Nephron (organoid): ENCODE data around the gene BTLA.
"Not testable (repeated sequence)": the region's sequence is repeated elsewhere in the genome, so short reads cannot be mapped to it uniquely, and the experiment has no call there.

ENCODE experiments used
- H3K27ac Mint-ChIP-seq, 3 experiments: 2 replicates each; pipeline ENCODE4 v1.8.0; 2020; ENCODE audit warnings: mixed read lengths in 3 of 3, mild to moderate bottlenecking in 2 of 3, moderate library complexity in 1 of 3
- H3K27me3 Mint-ChIP-seq: 2 replicates; pipeline ENCODE4 v1.8.0; 2021; ENCODE audit warnings: low read depth, mild to moderate bottlenecking, moderate library complexity, mixed read lengths
- H3K36me3 Mint-ChIP-seq: 2 replicates; pipeline ENCODE4 v1.8.0; 2020; ENCODE audit warnings: low read depth, mixed read lengths
- H3K4me1 Mint-ChIP-seq: 2 replicates; pipeline ENCODE4 v1.8.0; 2020; ENCODE audit warnings: mixed read lengths
- H3K4me3 Mint-ChIP-seq, 3 experiments: 2 replicates each; pipeline ENCODE4 v1.8.0; 2020; ENCODE audit warnings: mild to moderate bottlenecking in 3 of 3, mixed read lengths in 3 of 3, moderate library complexity in 2 of 3
- H3K9me3 Mint-ChIP-seq: 2 replicates; pipeline ENCODE4 v1.8.0; 2020; ENCODE audit warnings: mixed read lengths
- TF ChIP-seq, protein P1 (sequence below), 3 experiments: fragments of 200-600 bp; sonication (generic); IDR thresholded peaks; one replicate each; pipeline ENCODE4 v1.5.0; 2021; ENCODE audit warnings: antibody characterized with exemption in 3 of 3; ENCODE audit not compliant: unreplicated experiment in 3 of 3

The BTLA gene

DNA sequence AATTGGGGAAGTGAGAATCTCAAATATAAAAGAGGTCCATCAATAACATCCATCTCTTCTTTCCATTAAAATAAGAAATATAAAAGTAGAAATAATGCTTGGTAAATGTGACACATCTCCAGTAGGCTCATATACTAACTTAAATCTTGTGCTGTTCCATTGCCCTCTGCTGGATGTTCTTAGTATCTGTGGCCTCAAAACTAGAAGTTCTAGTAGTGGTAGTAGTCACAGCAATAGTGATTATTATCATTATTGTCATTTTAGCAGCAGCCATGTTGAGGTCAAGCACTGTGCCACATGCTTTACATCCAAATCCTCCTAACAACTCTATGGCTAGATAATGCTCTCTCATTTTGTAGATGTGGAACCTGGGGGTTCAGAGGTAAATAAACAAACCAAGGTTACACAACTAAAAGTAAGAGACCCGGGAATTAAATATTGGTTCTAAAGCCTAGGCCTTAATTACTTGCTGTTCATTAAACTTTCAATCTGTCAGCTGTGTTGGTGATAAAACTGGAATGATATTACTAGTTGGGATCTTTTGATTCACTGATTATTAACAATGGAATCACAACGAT lies 20.2 kb upstream of the BTLA start:
- no peak overlapping the region for H3K27ac Mint-ChIP-seq
- H3K27me3 Mint-ChIP-seq, result no peaks in the 10 kb centered on the region
- no peaks in the 10 kb centered on the region for H3K4me1 Mint-ChIP-seq
- TF ChIP-seq, protein P1, sequence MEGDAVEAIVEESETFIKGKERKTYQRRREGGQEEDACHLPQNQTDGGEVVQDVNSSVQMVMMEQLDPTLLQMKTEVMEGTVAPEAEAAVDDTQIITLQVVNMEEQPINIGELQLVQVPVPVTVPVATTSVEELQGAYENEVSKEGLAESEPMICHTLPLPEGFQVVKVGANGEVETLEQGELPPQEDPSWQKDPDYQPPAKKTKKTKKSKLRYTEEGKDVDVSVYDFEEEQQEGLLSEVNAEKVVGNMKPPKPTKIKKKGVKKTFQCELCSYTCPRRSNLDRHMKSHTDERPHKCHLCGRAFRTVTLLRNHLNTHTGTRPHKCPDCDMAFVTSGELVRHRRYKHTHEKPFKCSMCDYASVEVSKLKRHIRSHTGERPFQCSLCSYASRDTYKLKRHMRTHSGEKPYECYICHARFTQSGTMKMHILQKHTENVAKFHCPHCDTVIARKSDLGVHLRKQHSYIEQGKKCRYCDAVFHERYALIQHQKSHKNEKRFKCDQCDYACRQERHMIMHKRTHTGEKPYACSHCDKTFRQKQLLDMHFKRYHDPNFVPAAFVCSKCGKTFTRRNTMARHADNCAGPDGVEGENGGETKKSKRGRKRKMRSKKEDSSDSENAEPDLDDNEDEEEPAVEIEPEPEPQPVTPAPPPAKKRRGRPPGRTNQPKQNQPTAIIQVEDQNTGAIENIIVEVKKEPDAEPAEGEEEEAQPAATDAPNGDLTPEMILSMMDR (IDR thresholded peaks at IDR 0.05; ENCODE audit: unreplicated experiment in 3 of 3), result peak; percentile 72 to 80 (median 77)
- H3K9me3 Mint-ChIP-seq, result no peaks in the 10 kb centered on the region
- H3K4me3 Mint-ChIP-seq, result no peak overlapping the region
- peaks cover 9% of the 10 kb centered on the region for H3K36me3 Mint-ChIP-seq

- H3K36me3 Mint-ChIP-seq, H3K27me3 Mint-ChIP-seq, H3K4me1 Mint-ChIP-seq, H3K27ac Mint-ChIP-seq, H3K4me3 Mint-ChIP-seq, H3K9me3 Mint-ChIP-seq: not testable (repeated sequence)
These were observed 19.7 kb upstream of the BTLA start for GRCh38 chr3:112518970-112519369.

- TF ChIP-seq, protein P1 (IDR thresholded peaks at IDR 0.05; ENCODE audit: unreplicated experiment in 3 of 3), result no peak
- peaks cover 10% of the 10 kb centered on the region for H3K9me3 Mint-ChIP-seq
These were observed 15.4 kb upstream of the BTLA start for GRCh38 chr3:112514527-112515128.

DNA sequence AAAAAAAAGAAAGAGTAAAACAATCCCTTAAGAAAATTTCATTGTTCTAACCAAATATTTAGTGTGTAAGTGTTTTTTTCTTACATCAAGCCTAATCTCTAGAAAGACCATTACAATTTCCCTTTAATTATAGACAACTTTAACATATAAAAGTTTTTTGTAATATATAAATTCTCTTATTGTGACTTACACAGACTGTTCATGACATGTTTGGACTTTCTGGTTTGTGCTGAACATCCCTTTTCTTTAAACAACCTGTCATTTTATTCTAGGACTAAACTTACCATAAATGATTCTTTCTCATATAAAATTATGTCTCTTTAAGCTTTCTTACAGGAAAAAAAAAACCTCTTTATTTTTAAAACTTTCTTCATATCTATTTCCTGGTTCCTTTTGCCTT lies 13.0 kb upstream of the BTLA start:
- Mint-ChIP-seq H3K4me3 (no peak overlapping the region), H3K9me3 (peaks cover 18% of the 10 kb centered on the region)

More at GRCh38 chr3:112514527-112515128, 15.4 kb upstream of the BTLA start:
- peaks cover 4% of the 10 kb centered on the region for H3K36me3 Mint-ChIP-seq
- H3K27me3 Mint-ChIP-seq, result no peaks in the 10 kb centered on the region
- H3K4me3 Mint-ChIP-seq, result no peak overlapping the region
- H3K4me1 Mint-ChIP-seq, result no peaks in the 10 kb centered on the region
- H3K27ac Mint-ChIP-seq, result no peak overlapping the region

GRCh38 chr3:112508860-112509259 lies 9.6 kb upstream of the BTLA start:
- TF ChIP-seq, protein P1 (IDR thresholded peaks at IDR 0.05; ENCODE audit: unreplicated experiment in 3 of 3), result no peak
- H3K9me3 Mint-ChIP-seq, result peaks cover 18% of the 10 kb centered on the region

More for the DNA sequence above, 13.0 kb upstream of the BTLA start:
- no peaks in the 10 kb centered on the region for H3K27me3 Mint-ChIP-seq
- no peak overlapping the region for H3K27ac Mint-ChIP-seq
- no peaks in the 10 kb centered on the region for H3K4me1 Mint-ChIP-seq
- H3K36me3 Mint-ChIP-seq, result peaks cover 4% of the 10 kb centered on the region
- TF ChIP-seq, protein P1 (IDR thresholded peaks at IDR 0.05; ENCODE audit: unreplicated experiment in 3 of 3), result no peak

GRCh38 chr3:112508261-112508660 lies 9.0 kb upstream of the BTLA start:
- Mint-ChIP-seq H3K4me3 (no peak overlapping the region), H3K9me3 (peaks cover 18% of the 10 kb centered on the region), H3K4me1 (no peaks in the 10 kb centered on the region), H3K27me3 (no peaks in the 10 kb centered on the region), H3K27ac (no peak overlapping the region), H3K36me3 (peaks cover 4% of the 10 kb centered on the region)
- TF ChIP-seq, protein P1 (IDR thresholded peaks at IDR 0.05; ENCODE audit: unreplicated experiment in 3 of 3), result no peak

More at GRCh38 chr3:112508860-112509259, 9.6 kb upstream of the BTLA start:
- H3K36me3 Mint-ChIP-seq, result peaks cover 4% of the 10 kb centered on the region
- no peak overlapping the region for H3K27ac Mint-ChIP-seq
- H3K4me1 Mint-ChIP-seq, result no peaks in the 10 kb centered on the region
- no peak overlapping the region for H3K4me3 Mint-ChIP-seq
- no peaks in the 10 kb centered on the region for H3K27me3 Mint-ChIP-seq
